Stimulated activated naive CD8-positive, alpha-beta T cell treated with anti-CD3 and anti-CD28 coated beads, Interleukin-15, Interleukin-2, amounts not matched to agents 100 U/mL and 50 U/mL, for 24 hours (primary cell): Measurements from ENCODE around the gene SENP6.
A peak's percentile ranks its signal among the peaks of the same experiment; 100 is the strongest.
"Not testable (repeated sequence)": the region's sequence is repeated elsewhere in the genome, so short reads cannot be mapped to it uniquely, and the experiment has no call there.

Experiments
- ATAC-seq: fragments of 150-1000 bp; cut with Tn5 transposase; one replicate; pipeline ENCODE4 v1.10.0; 2021
- DNase-seq: peaks from one replicate; pipeline ENCODE4 v3.0.0; 2021

SENP6 gene

GRCh38 chr6:75601304-75602245 is at the start of gene SENP6:
Gene SENP6, plus strand, starts transcription at chr6:75601880. Its CDS starts 645 bp downstream, at chr6:75602525.
- peak; percentile 73 for DNase-seq
- peak; percentile 78 for ATAC-seq

GRCh38 chr6:75556240-75556639 is 45.4 kb upstream of the SENP6 start:
- no peak for ATAC-seq
- no peak for DNase-seq

- ATAC-seq (no peak), DNase-seq (no peak)
Measured at GRCh38 chr6:75557068-75557467, 44.6 kb upstream of the SENP6 start.

- DNase-seq: no peak
- ATAC-seq: no peak
Measured at GRCh38 chr6:75563032-75563431, 38.6 kb upstream of the SENP6 start.

GRCh38 chr6:75566137-75566767 is 35.4 kb upstream of the SENP6 start:
- no peak for ATAC-seq

GRCh38 chr6:75568100-75568499 is 33.6 kb upstream of the SENP6 start:
- ATAC-seq: no peak

More at GRCh38 chr6:75566137-75566767, 35.4 kb upstream of the SENP6 start:
- no peak for DNase-seq

GRCh38 chr6:75568965-75569364 is 32.7 kb upstream of the SENP6 start:
- ATAC-seq: no peak
- no peak for DNase-seq

More at GRCh38 chr6:75568100-75568499, 33.6 kb upstream of the SENP6 start:
- no peak for DNase-seq

- not testable (repeated sequence) for DNase-seq, ATAC-seq
Measured at GRCh38 chr6:75570671-75571070, 31.0 kb upstream of the SENP6 start.

GRCh38 chr6:75572072-75572471 is 29.6 kb upstream of the SENP6 start:
- DNase-seq: no peak

GRCh38 chr6:75579951-75580350 is 21.7 kb upstream of the SENP6 start:
- ATAC-seq: peak; percentile 73
- DNase-seq: no peak

More at GRCh38 chr6:75572072-75572471, 29.6 kb upstream of the SENP6 start:
- no peak for ATAC-seq

- ATAC-seq (no peak), DNase-seq (no peak)
Measured at GRCh38 chr6:75581231-75581630, 20.4 kb upstream of the SENP6 start.

GRCh38 chr6:75584552-75584951 is 17.1 kb upstream of the SENP6 start:
- not testable (repeated sequence) for ATAC-seq

GRCh38 chr6:75588948-75589347 is 12.7 kb upstream of the SENP6 start:
- DNase-seq: no peak
- ATAC-seq: no peak

More at GRCh38 chr6:75584552-75584951, 17.1 kb upstream of the SENP6 start:
- not testable (repeated sequence) for DNase-seq

- DNase-seq (no peak), ATAC-seq (no peak)
Measured at GRCh38 chr6:75590370-75590769, 11.3 kb upstream of the SENP6 start.

GRCh38 chr6:75596380-75596779 is 5.3 kb upstream of the SENP6 start:
- ATAC-seq, DNase-seq: not testable (repeated sequence)

GRCh38 chr6:75600768-75601167 is 912 bp upstream of the SENP6 start:
- DNase-seq (no peak), ATAC-seq (no peak)

GRCh38 chr6:75602246-75603105 is 796 bp downstream of the SENP6 start:
- DNase-seq (peak; percentile 68), ATAC-seq (peak; percentile 58)

GRCh38 chr6:75603106-75603420 is 1.4 kb downstream of the SENP6 start:
- ATAC-seq: no peak
- no peak for DNase-seq

- ATAC-seq: no peak
- DNase-seq: no peak
Measured at GRCh38 chr6:75604294-75604693, 2.6 kb downstream of the SENP6 start.

- DNase-seq: no peak
- ATAC-seq: no peak
Measured at GRCh38 chr6:75605635-75606034, 4.0 kb downstream of the SENP6 start.

- ATAC-seq (no peak), DNase-seq (no peak)
Measured at GRCh38 chr6:75608304-75608703, 6.6 kb downstream of the SENP6 start.

- ATAC-seq (no peak), DNase-seq (no peak)
Measured at GRCh38 chr6:75608956-75609533, 7.4 kb downstream of the SENP6 start.
